A549 (cell line): ENCODE data around the gene TBC1D1. TPM values are rescaled to one million over a fixed set of nuclear protein-coding genes. Genes with fewer than 3 reads are reported as not detected.

Experiments used
- ATAC-seq, 2 experiments: fragments of 200-7000 bp in 1 of 2; fragments of >200 bp in 1 of 2; cut with Nextera tagmentation in 1 of 2; cut with Tn5 transposase in 1 of 2; 3 replicates each; pipeline versions ENCODE4 v1.8.0 to v1.9.1; 2018 to 2020; ENCODE audit warnings: mild to moderate bottlenecking in 1 of 2, moderate library complexity in 1 of 2
- CTCF ChIA-PET: fragments of 300-600 bp; sonication (Branson Sonifier 250); formaldehyde crosslinking; extraction: SDS; loops from one replicate; lab custom pipeline; 2021; ENCODE audit warnings: antibody characterized with exemption, inconsistent platforms; lab: Yijun Ruan, JAX
- POLR2A ChIA-PET: fragments of 350-600 bp; formaldehyde crosslinking; extraction: SDS; loops from one replicate; lab custom pipeline; 2021; ENCODE audit warnings: antibody characterized with exemption, inconsistent platforms; lab: Yijun Ruan, JAX
- DNase-seq, 2 experiments: peaks; one replicate each; pipeline versions ENCODE4 v3.0.0 to v3.0.0-alpha.2; 2011 to 2016; ENCODE audit warnings: low read depth in 1 of 2, low spot score in 1 of 2
- FAIRE-seq: peaks from 2 replicates; lab custom pipeline; 2011; peaks lifted over from hg19 to GRCh38; lab: Jason Lieb, UNC
- H3K27ac ChIP-seq, 2 experiments: fragments of >200 bp; sonication (Bioruptor Twin); formaldehyde crosslinking; 3 replicates each; pipeline ENCODE4 v1.5.1; 2016 to 2017
- H3K4me1 ChIP-seq: fragments of >200 bp; sonication (Bioruptor Twin); formaldehyde crosslinking; 3 replicates; pipeline ENCODE4 v1.6.1; 2016
- H3K4me2 ChIP-seq: fragments of >200 bp; sonication (Bioruptor Twin); formaldehyde crosslinking; 3 replicates; pipeline ENCODE4 v1.6.1; 2016
- H3K4me3 ChIP-seq: fragments of >200 bp; sonication (Bioruptor Twin); formaldehyde crosslinking; 3 replicates; pipeline ENCODE4 v1.5.1; 2016
- H3K9me3 ChIP-seq: fragments of >200 bp; sonication (Bioruptor Twin); formaldehyde crosslinking; 3 replicates; pipeline ENCODE4 v1.6.1; 2016
- ATOH8 ChIP-seq: fragments of 250-450 bp; sonication (Bioruptor Pico); IDR thresholded peaks from 2 replicates; pipeline ENCODE4 v1.5.0; 2020; ENCODE audit warnings: low read depth, mild to moderate bottlenecking, moderate library complexity
- CBX8 ChIP-seq: fragments of 200-600 bp; sonication (generic); IDR thresholded peaks from 2 replicates; pipeline ENCODE4 v1.6.1; 2016
- CHD2 ChIP-seq: fragments of 150-350 bp; IDR thresholded peaks from 2 replicates; pipeline ENCODE4 v1.6.1; 2014; ENCODE audit warnings: low read length; ENCODE audit not compliant: partially characterized antibody
- CHD4 ChIP-seq: fragments of 200-600 bp; sonication (generic); IDR thresholded peaks from 2 replicates; pipeline ENCODE4 v1.6.1; 2016; ENCODE audit warnings: antibody characterized with exemption, mild to moderate bottlenecking, borderline replicate concordance
- EHMT2 ChIP-seq: fragments of 200-600 bp; sonication (generic); IDR thresholded peaks from 2 replicates; pipeline ENCODE4 v1.6.1; 2016; ENCODE audit warnings: antibody characterized with exemption, low read depth, mild to moderate bottlenecking, moderate library complexity
- FOSL2 ChIP-seq, 2 experiments: fragments of 450-650 bp in 1 of 2; fragments of >200 bp in 1 of 2; sonication (Bioruptor Twin) in 1 of 2; formaldehyde crosslinking; IDR thresholded peaks; 2 replicates each; pipeline versions ENCODE4 v1.5.0 to v1.6.1; 2016 to 2020; ENCODE audit warnings: mild to moderate bottlenecking in 1 of 2, moderate library complexity in 1 of 2
- FOXS1 ChIP-seq: fragments of 250-450 bp; sonication (Bioruptor Pico); IDR thresholded peaks from 2 replicates; pipeline ENCODE4 v1.5.0; 2020; ENCODE audit warnings: mild to moderate bottlenecking, moderate library complexity
- GATA3 ChIP-seq: IDR thresholded peaks from 2 replicates; pipeline ENCODE4 v1.6.1; 2012; ENCODE audit warnings: borderline replicate concordance
- HES2 ChIP-seq: fragments of >200 bp; sonication (Bioruptor Twin); formaldehyde crosslinking; IDR thresholded peaks from 2 replicates; pipeline ENCODE4 v1.6.1; 2016
- HEYL ChIP-seq: fragments of 250-450 bp; sonication (Bioruptor Pico); IDR thresholded peaks from 2 replicates; pipeline ENCODE4 v1.8.0; 2021; ENCODE audit warnings: mild to moderate bottlenecking, moderate library complexity
- KDM1A ChIP-seq: fragments of 200-600 bp; sonication (generic); IDR thresholded peaks from 2 replicates; pipeline ENCODE4 v1.6.1; 2016; ENCODE audit warnings: low read depth, mild to moderate bottlenecking
- KDM5A ChIP-seq: fragments of 200-600 bp; sonication (generic); IDR thresholded peaks from 2 replicates; pipeline ENCODE4 v1.6.1; 2016; ENCODE audit warnings: antibody characterized with exemption, mild to moderate bottlenecking
- MAX ChIP-seq: IDR thresholded peaks from 2 replicates; pipeline ENCODE4 v1.6.1; 2012
- MAZ ChIP-seq: fragments of 150-350 bp; IDR thresholded peaks from 2 replicates; pipeline ENCODE4 v1.6.1; 2014; ENCODE audit warnings: antibody characterized with exemption, low read depth, low read length, borderline replicate concordance
- MYC ChIP-seq: IDR thresholded peaks from 2 replicates; pipeline ENCODE4 v1.6.1; 2012; ENCODE audit warnings: mild to moderate bottlenecking, inconsistent platforms, low read length, improper control_type of control experiment, borderline replicate concordance
- NFE2L2 ChIP-seq: fragments of 150-350 bp; conservative IDR thresholded peaks from 2 replicates; pipeline ENCODE4 v1.6.1; 2014; ENCODE audit warnings: low read length
- NR3C1 ChIP-seq: fragments of >200 bp; sonication (Bioruptor Twin); formaldehyde crosslinking; IDR thresholded peaks from 3 replicates; pipeline ENCODE4 v1.6.1; 2017
- PHF8 ChIP-seq: fragments of 200-600 bp; sonication (generic); IDR thresholded peaks from 2 replicates; pipeline ENCODE4 v1.6.1; 2016; ENCODE audit warnings: low read depth, mild to moderate bottlenecking, antibody characterized with exemption, moderate library complexity, borderline replicate concordance
- RCOR1 ChIP-seq: fragments of 150-350 bp; IDR thresholded peaks from 2 replicates; pipeline ENCODE4 v1.6.1; 2014; ENCODE audit warnings: antibody characterized with exemption, low read length, low read depth
- RFX5 ChIP-seq: fragments of 450-650 bp; IDR thresholded peaks from 2 replicates; pipeline ENCODE4 v1.7.1; 2014; ENCODE audit warnings: antibody characterized with exemption, mild to moderate bottlenecking, moderate library complexity
- USF2 ChIP-seq: fragments of 450-650 bp; IDR thresholded peaks from 2 replicates; pipeline ENCODE4 v1.6.1; 2014; ENCODE audit warnings: antibody characterized with exemption
- WGBS: methylation state at CpG from one replicate; pipeline ENCODE4 v1.1.6; 2017; ENCODE audit errors: missing lambda C conversion rate; 5-methylcytosine and 5-hydroxymethylcytosine counted together
- polyA plus RNA-seq, 4 experiments: library from polyadenylated mRNA; depleted of rRNA in 3 of 4; stranded (reverse); fragments of >200 nt; fragmentation: RNase III in 1 of 4; extraction: RNeasy Plus Mini Kit Qiagen cat#74134 plus additional on column Dnase treatment in 1 of 4; gene quantifications; 2 replicates in 3 of 4; 3 replicates in 1 of 4; pipeline ENCODE4 v1.2.3, GENCODE V29; 2011 to 2017

TBC1D1 gene
- polyA plus RNA-seq, 2 of the 4 experiments (the other 2 are of a cell fraction) = 26.5 to 28.5 TPM

GRCh38 chr4:38162240-38162784 lies 271.4 kb downstream of the TBC1D1 start (continued):
- TF ChIP-seq RCOR1 = no peak
- TF ChIP-seq NR3C1 = no peak
- no peak for TF ChIP-seq KDM1A
- no peak for TF ChIP-seq HES2

- WGBS = 63% methylated on average over 4 of the region's 5 CpGs
- CTCF ChIA-PET = no interaction called here
- TF ChIP-seq MAZ (no peak), FOSL2 (IDR thresholded peaks at IDR 0.05) (no peak), FOSL2 (CRISPR knock-in tag; IDR thresholded peaks at IDR 0.05) (peak; percentile 42; the same call in 1 of the 2 replicates)
- TF ChIP-seq, all 56 proteins: peak for 1
- no peak overlapping the region for H3K4me2 ChIP-seq
- ATAC-seq (no peak), DNase-seq (peak in 1 of 2 experiments; percentile 19), FAIRE-seq (no peak)
- no peak overlapping the region for H3K4me3 ChIP-seq
- H3K9me3 ChIP-seq = peaks cover 14% of the 10 kb centered on the region; the same call in 2 of the 3 replicates
- peaks cover 35% of the 10 kb centered on the region for H3K4me1 ChIP-seq
- peak overlapping the region; percentile 83 to 85; a peak in 5 of 6 replicates for H3K27ac ChIP-seq
- POLR2A ChIA-PET = no interaction called here
These were observed 272.5 kb downstream of the TBC1D1 start for GRCh38 chr4:38163216-38164006.

- ATAC-seq (no peak), DNase-seq (no peak), FAIRE-seq (no peak)
- H3K9me3 ChIP-seq = peaks cover 14% of the 10 kb centered on the region; the same call in 2 of the 3 replicates
- H3K27ac ChIP-seq = peak overlapping the region; percentile 5 to 85; a peak in 3 of 6 replicates
- POLR2A ChIA-PET = no interaction called here
- TF ChIP-seq GATA3 = no peak
- no peak for TF ChIP-seq MYC
- no peak for TF ChIP-seq CBX8
- TF ChIP-seq NFE2L2 = no peak
- TF ChIP-seq CHD2 = no peak
- no peak for TF ChIP-seq FOXS1 (CRISPR knock-in tag)
- TF ChIP-seq MAX = no peak
- TF ChIP-seq RFX5 = no peak
- TF ChIP-seq USF2 = no peak
- no peak for TF ChIP-seq EHMT2
- no peak for TF ChIP-seq PHF8
- no peak for TF ChIP-seq ATOH8 (CRISPR knock-in tag)
- no peak for TF ChIP-seq HEYL (CRISPR knock-in tag)
- no peak for TF ChIP-seq CHD4
- TF ChIP-seq KDM5A = no peak
- 56% methylated on average over 3 of the region's 3 CpGs for WGBS
- no peak overlapping the region for H3K4me3 ChIP-seq
- CTCF ChIA-PET = no interaction called here
- no peak overlapping the region for H3K4me2 ChIP-seq
- peaks cover 35% of the 10 kb centered on the region for H3K4me1 ChIP-seq
These were observed 273.5 kb downstream of the TBC1D1 start for GRCh38 chr4:38164346-38164745.
